Fibroblast of the aortic adventitia (primary cell): ENCODE results near the gene ANKLE1. TPM values are rescaled to one million over a fixed set of nuclear protein-coding genes. Genes with fewer than 3 reads are reported as not detected.

Experiments used
- DNase-seq: peaks from one replicate; pipeline ENCODE4 v3.0.0-alpha.2; 2010; ENCODE audit warnings: low read depth
- H3K4me3 ChIP-seq: 2 replicates; pipeline ENCODE4 v1.5.1; 2011; ENCODE audit warnings: low read depth, mild to moderate bottlenecking, control low read depth, low read length, moderate library complexity
- total RNA-seq: library from RNA; depleted of rRNA; stranded (reverse); fragments of >200 nt; gene quantifications from 2 replicates; pipeline ENCODE4 v1.2.3, GENCODE V29; 2012; ENCODE audit warnings: low replicate concordance
- TF ChIP-seq, protein P1 (sequence below): IDR thresholded peaks from 2 replicates; pipeline ENCODE4 v1.5.1; 2011; ENCODE audit warnings: mild to moderate bottlenecking, low read length, control low read depth, inconsistent platforms; ENCODE audit not compliant: insufficient read depth

The ANKLE1 gene
- total RNA-seq, 1 donor: 0.09 TPM

- TF ChIP-seq, protein P1, sequence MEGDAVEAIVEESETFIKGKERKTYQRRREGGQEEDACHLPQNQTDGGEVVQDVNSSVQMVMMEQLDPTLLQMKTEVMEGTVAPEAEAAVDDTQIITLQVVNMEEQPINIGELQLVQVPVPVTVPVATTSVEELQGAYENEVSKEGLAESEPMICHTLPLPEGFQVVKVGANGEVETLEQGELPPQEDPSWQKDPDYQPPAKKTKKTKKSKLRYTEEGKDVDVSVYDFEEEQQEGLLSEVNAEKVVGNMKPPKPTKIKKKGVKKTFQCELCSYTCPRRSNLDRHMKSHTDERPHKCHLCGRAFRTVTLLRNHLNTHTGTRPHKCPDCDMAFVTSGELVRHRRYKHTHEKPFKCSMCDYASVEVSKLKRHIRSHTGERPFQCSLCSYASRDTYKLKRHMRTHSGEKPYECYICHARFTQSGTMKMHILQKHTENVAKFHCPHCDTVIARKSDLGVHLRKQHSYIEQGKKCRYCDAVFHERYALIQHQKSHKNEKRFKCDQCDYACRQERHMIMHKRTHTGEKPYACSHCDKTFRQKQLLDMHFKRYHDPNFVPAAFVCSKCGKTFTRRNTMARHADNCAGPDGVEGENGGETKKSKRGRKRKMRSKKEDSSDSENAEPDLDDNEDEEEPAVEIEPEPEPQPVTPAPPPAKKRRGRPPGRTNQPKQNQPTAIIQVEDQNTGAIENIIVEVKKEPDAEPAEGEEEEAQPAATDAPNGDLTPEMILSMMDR: peak; percentile 48
- peak; percentile 96 for DNase-seq
- peak within 1 kb of the TSS; percentile 73 for H3K4me3 ChIP-seq
Measured at GRCh38 chr19:17303167-17303939, 21.7 kb downstream of the ANKLE1 start, which contains the start of gene ABHD8. ABHD8 (minus strand) TSS chr19:17303425; CDS start chr19:17301616, 1,809 bp downstream.

GRCh38 chr19:17303940-17304267 is 22.2 kb downstream of the ANKLE1 start:
- no peak overlapping the region for H3K4me3 ChIP-seq
- TF ChIP-seq, protein P1: no peak
- no peak for DNase-seq

DNA sequence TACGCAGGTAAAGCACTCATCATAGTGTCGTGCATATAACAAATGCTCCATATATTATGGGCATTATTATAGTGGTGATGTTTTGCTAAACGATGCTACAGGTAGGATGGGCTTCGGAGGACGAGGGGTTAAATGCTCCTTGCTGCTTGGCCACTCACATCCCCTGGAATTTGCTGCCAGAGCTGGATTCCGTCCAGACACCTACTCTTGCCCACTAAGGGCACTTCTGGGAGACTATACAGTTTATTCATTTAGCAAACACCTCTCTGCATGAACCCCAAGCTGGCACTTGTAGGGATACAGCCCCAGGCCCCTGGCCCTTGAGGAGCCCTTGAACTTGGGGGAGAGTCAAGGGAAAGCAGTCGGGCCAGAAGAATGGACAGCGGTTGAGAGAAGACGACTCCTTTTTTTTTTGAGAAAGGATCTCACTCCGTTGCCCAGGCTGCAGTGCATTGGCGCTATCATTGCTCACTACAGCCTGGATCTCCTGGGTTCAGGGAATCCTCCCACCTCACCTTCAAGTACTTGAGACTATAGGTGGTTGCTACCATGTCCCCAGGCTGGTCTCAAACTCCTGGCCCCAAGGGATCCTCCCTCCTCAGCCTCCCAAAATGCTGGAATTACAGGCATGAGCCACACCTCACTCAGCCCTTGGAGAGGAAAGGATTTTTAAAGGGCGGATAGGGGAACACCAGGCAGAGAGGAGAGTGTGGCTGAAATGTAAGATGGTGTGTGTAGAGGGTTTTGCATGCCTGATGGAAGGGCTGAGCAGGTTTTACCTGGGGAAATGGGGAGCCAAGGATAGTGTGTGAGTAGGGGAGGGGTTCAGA is 22.9 kb downstream of the ANKLE1 start:
- TF ChIP-seq, protein P1: no peak
- no peak overlapping the region for H3K4me3 ChIP-seq
- DNase-seq: no peak

- no peak for DNase-seq
- H3K4me3 ChIP-seq: peak overlapping the region; percentile 85
- TF ChIP-seq, protein P1: no peak
Measured at GRCh38 chr19:17305216-17305516, 23.5 kb downstream of the ANKLE1 start.

DNA sequence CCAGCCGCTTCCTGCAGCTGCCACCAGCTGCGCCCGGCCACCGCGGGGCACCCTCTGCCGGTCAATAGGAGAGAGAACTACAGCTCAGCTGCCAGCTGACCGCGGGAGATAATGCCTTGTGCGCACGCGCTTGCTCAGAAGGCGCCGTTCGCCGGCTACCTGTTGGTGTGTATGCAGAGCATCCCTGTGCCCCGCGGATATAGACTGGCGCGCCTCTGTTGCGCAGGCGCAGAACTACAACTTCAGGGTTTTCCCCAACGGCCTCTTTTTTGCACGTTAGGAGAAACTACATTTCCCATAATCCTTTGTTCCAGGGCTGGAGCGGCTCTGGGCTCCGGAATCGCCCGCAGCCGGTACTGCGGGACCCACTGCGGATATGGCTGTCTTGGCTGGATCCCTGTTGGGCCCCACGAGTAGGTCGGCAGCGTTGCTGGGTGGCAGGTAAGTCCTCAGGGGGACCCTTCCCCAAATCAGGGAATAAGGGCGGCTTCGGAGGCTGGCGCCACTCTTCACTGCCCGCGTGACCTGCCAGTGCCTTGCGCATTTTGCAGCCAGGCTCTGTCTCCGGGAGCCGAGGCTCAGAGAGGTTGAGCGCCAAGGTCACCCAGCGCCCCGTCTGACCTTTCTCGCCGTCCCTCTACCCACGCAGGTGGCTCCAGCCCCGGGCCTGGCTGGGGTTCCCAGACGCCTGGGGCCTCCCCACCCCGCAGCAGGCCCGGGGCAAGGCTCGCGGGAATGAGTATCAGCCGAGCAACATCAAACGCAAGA is 24.0 kb downstream of the ANKLE1 start, which contains the start of gene MRPL34:
MRPL34 (plus strand) TSS at position 356 of the 768 bp plus-strand sequence; CDS start at position 377, 21 bp downstream.
- TF ChIP-seq, protein P1: peak; percentile 70
- H3K4me3 ChIP-seq: peak within 1 kb of the TSS; percentile 85
- peak; percentile 99 for DNase-seq

DNA sequence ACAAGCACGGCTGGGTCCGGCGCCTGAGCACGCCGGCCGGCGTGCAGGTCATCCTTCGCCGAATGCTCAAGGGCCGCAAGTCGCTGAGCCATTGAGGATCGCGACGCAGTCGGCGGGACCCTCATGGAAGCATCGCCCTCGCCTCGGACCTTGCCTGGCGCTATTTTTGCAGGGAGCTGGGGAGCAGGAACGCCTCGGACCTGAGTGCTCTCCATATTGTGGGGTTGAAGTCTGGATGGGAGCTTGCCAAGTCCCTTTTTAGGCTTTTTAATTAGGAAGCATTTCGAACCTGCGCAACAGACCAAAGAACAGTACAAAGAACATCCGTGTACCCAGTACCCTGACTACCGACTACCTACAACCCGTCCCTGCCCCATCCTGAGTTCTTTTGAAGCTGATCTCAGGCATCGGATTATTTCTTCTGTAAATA is 24.6 kb downstream of the ANKLE1 start:
- DNase-seq: no peak
- peak overlapping the region; percentile 85 for H3K4me3 ChIP-seq
- TF ChIP-seq, protein P1: no peak
